WTC11 (cell line): ENCODE results near the gene EVI5L. TPM values are rescaled to one million over a fixed set of nuclear protein-coding genes. Genes with fewer than 3 reads are reported as not detected.

Source experiments
- ATAC-seq: fragments of 200-7000 bp; cut with Tn5 transposase; 2 replicates; pipeline ENCODE4 v1.10.0; 2021; ENCODE audit warnings: mild to moderate bottlenecking, moderate library complexity
- CTCF ChIA-PET: fragments of 300-600 bp; sonication (Branson Sonifier 250); formaldehyde crosslinking; loops from one replicate; lab custom pipeline; 2021; ENCODE audit warnings: antibody characterized with exemption; lab: Charles Lee
- POLR2A ChIA-PET: fragments of 350-600 bp; sonication (Branson Sonifier 250); formaldehyde crosslinking; loops from one replicate; lab custom pipeline; 2021; ENCODE audit warnings: antibody characterized with exemption; lab: Charles Lee
- DNase-seq: peaks from one replicate; pipeline ENCODE4 v3.0.0; 2021; ENCODE audit warnings: low spot score
- H3K27ac Mint-ChIP-seq: 2 replicates; pipeline ENCODE4 v1.8.0; 2021; ENCODE audit warnings: mixed read lengths
- H3K27me3 Mint-ChIP-seq: 2 replicates; pipeline ENCODE4 v1.8.0; 2021; ENCODE audit warnings: low read depth, mild to moderate bottlenecking, moderate library complexity, mixed read lengths
- H3K36me3 Mint-ChIP-seq: 2 replicates; pipeline ENCODE4 v1.8.0; 2021; ENCODE audit warnings: mixed read lengths
- H3K4me1 Mint-ChIP-seq: 2 replicates; pipeline ENCODE4 v1.8.0; 2022; ENCODE audit warnings: mixed read lengths
- H3K4me3 Mint-ChIP-seq: 2 replicates; pipeline ENCODE4 v1.8.0; 2021; ENCODE audit warnings: mild to moderate bottlenecking, moderate library complexity, mixed read lengths
- H3K9me3 Mint-ChIP-seq: 2 replicates; pipeline ENCODE4 v1.8.0; 2021; ENCODE audit warnings: mixed read lengths
- ELF4 ChIP-seq: sonication (generic); formaldehyde crosslinking; IDR thresholded peaks from 2 replicates; pipeline ENCODE4 v1.8.1; 2022; ENCODE audit warnings: low read depth, mild to moderate bottlenecking, moderate library complexity, missing genetic modification reagents
- KAT7 ChIP-seq: sonication (generic); formaldehyde crosslinking; IDR thresholded peaks from 2 replicates; pipeline ENCODE4 v1.8.1; 2023; ENCODE audit warnings: missing genetic modification reagents, mild to moderate bottlenecking, borderline replicate concordance
- MXD4 ChIP-seq: fragments of 250-450 bp; sonication (Bioruptor Pico); IDR thresholded peaks from 2 replicates; pipeline ENCODE4 v1.8.0; 2021; ENCODE audit warnings: mild to moderate bottlenecking, moderate library complexity, borderline replicate concordance
- OVOL2 ChIP-seq: fragments of 250-450 bp; sonication (Bioruptor Pico); IDR thresholded peaks from 2 replicates; pipeline ENCODE4 v1.9.0; 2021; ENCODE audit warnings: mild to moderate bottlenecking, borderline replicate concordance
- SOX15 ChIP-seq: fragments of 250-450 bp; sonication (Bioruptor Pico); IDR thresholded peaks from 2 replicates; pipeline ENCODE4 v1.9.0; 2021; ENCODE audit warnings: mild to moderate bottlenecking
- TEAD1 ChIP-seq: sonication (generic); formaldehyde crosslinking; IDR thresholded peaks from 2 replicates; pipeline ENCODE4 v1.8.0; 2022; ENCODE audit warnings: mild to moderate bottlenecking, missing genetic modification reagents
- total RNA-seq: library from RNA; stranded (reverse); gene quantifications from 3 replicates; pipeline ENCODE4 v1.2.3, GENCODE V29; 2021
- TF ChIP-seq, protein P1 (sequence below): sonication (generic); formaldehyde crosslinking; IDR thresholded peaks from 2 replicates; pipeline ENCODE4 v1.8.1; 2022; ENCODE audit warnings: low read depth, mild to moderate bottlenecking, moderate library complexity, missing genetic modification reagents, borderline replicate concordance
- TF ChIP-seq, protein P2 (sequence below): sonication (generic); formaldehyde crosslinking; IDR thresholded peaks from 2 replicates; pipeline ENCODE4 v1.8.1; 2023; ENCODE audit warnings: mild to moderate bottlenecking, missing genetic modification reagents, borderline replicate concordance
- TF ChIP-seq, protein P3 (sequence below): sonication (generic); formaldehyde crosslinking; IDR thresholded peaks from 2 replicates; pipeline ENCODE4 v1.8.1; 2022; ENCODE audit warnings: low read depth, missing genetic modification reagents, borderline replicate concordance
- TF ChIP-seq, protein P4 (sequence below): sonication (generic); formaldehyde crosslinking; IDR thresholded peaks from 2 replicates; pipeline ENCODE4 v1.8.0; 2022; ENCODE audit warnings: mild to moderate bottlenecking, missing genetic modification reagents
- TF ChIP-seq, protein P5 (sequence below): sonication (generic); formaldehyde crosslinking; IDR thresholded peaks from 2 replicates; pipeline ENCODE4 v1.8.1; 2022; ENCODE audit warnings: mild to moderate bottlenecking, missing genetic modification reagents, moderate library complexity, borderline replicate concordance
- TF ChIP-seq, protein P6 (sequence below): sonication (generic); formaldehyde crosslinking; IDR thresholded peaks from 2 replicates; pipeline ENCODE4 v1.8.0; 2022; ENCODE audit warnings: mild to moderate bottlenecking, missing genetic modification reagents

The EVI5L gene
- total RNA-seq, 1 experiment from 2014 or later: 10.5 TPM

DNA sequence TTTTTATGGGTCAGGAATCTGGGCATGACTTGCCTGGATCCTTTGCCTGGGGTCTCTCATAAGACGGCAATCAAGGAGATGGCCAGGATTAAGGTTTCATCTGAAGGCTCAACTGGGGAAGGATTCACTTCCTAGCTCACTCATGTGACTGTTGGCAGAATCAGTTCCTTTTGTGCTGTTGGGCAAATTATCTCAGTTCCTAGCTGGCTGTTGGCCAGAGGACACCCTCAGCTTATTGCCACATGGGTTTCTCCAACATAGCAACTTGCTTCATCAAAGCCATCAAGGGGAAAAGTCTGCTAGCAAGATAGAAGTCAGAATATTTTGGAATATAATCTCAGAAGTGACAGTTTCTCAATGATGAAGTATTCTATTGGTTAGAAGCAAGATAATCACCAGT, 12.2 kb upstream of the EVI5L start:
- no peak for ATAC-seq
- POLR2A ChIA-PET: no interaction called here
- no peak for DNase-seq
- TF ChIP-seq, protein P1, sequence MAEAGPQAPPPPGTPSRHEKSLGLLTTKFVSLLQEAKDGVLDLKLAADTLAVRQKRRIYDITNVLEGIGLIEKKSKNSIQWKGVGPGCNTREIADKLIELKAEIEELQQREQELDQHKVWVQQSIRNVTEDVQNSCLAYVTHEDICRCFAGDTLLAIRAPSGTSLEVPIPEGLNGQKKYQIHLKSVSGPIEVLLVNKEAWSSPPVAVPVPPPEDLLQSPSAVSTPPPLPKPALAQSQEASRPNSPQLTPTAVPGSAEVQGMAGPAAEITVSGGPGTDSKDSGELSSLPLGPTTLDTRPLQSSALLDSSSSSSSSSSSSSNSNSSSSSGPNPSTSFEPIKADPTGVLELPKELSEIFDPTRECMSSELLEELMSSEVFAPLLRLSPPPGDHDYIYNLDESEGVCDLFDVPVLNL (CRISPR knock-in tag): no peak
- TF ChIP-seq, protein P2, sequence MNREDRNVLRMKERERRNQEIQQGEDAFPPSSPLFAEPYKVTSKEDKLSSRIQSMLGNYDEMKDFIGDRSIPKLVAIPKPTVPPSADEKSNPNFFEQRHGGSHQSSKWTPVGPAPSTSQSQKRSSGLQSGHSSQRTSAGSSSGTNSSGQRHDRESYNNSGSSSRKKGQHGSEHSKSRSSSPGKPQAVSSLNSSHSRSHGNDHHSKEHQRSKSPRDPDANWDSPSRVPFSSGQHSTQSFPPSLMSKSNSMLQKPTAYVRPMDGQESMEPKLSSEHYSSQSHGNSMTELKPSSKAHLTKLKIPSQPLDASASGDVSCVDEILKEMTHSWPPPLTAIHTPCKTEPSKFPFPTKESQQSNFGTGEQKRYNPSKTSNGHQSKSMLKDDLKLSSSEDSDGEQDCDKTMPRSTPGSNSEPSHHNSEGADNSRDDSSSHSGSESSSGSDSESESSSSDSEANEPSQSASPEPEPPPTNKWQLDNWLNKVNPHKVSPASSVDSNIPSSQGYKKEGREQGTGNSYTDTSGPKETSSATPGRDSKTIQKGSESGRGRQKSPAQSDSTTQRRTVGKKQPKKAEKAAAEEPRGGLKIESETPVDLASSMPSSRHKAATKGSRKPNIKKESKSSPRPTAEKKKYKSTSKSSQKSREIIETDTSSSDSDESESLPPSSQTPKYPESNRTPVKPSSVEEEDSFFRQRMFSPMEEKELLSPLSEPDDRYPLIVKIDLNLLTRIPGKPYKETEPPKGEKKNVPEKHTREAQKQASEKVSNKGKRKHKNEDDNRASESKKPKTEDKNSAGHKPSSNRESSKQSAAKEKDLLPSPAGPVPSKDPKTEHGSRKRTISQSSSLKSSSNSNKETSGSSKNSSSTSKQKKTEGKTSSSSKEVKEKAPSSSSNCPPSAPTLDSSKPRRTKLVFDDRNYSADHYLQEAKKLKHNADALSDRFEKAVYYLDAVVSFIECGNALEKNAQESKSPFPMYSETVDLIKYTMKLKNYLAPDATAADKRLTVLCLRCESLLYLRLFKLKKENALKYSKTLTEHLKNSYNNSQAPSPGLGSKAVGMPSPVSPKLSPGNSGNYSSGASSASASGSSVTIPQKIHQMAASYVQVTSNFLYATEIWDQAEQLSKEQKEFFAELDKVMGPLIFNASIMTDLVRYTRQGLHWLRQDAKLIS: no peak
- TF ChIP-seq, protein P3, sequence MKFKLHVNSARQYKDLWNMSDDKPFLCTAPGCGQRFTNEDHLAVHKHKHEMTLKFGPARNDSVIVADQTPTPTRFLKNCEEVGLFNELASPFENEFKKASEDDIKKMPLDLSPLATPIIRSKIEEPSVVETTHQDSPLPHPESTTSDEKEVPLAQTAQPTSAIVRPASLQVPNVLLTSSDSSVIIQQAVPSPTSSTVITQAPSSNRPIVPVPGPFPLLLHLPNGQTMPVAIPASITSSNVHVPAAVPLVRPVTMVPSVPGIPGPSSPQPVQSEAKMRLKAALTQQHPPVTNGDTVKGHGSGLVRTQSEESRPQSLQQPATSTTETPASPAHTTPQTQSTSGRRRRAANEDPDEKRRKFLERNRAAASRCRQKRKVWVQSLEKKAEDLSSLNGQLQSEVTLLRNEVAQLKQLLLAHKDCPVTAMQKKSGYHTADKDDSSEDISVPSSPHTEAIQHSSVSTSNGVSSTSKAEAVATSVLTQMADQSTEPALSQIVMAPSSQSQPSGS (CRISPR knock-in tag): no peak
- TF ChIP-seq KAT7 (no peak), SOX15 (CRISPR knock-in tag) (no peak), OVOL2 (CRISPR knock-in tag) (no peak), MXD4 (no peak), ELF4 (CRISPR knock-in tag) (no peak)
- TF ChIP-seq, protein P4, sequence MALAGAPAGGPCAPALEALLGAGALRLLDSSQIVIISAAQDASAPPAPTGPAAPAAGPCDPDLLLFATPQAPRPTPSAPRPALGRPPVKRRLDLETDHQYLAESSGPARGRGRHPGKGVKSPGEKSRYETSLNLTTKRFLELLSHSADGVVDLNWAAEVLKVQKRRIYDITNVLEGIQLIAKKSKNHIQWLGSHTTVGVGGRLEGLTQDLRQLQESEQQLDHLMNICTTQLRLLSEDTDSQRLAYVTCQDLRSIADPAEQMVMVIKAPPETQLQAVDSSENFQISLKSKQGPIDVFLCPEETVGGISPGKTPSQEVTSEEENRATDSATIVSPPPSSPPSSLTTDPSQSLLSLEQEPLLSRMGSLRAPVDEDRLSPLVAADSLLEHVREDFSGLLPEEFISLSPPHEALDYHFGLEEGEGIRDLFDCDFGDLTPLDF (CRISPR knock-in tag): no peak
- TF ChIP-seq, protein P5, sequence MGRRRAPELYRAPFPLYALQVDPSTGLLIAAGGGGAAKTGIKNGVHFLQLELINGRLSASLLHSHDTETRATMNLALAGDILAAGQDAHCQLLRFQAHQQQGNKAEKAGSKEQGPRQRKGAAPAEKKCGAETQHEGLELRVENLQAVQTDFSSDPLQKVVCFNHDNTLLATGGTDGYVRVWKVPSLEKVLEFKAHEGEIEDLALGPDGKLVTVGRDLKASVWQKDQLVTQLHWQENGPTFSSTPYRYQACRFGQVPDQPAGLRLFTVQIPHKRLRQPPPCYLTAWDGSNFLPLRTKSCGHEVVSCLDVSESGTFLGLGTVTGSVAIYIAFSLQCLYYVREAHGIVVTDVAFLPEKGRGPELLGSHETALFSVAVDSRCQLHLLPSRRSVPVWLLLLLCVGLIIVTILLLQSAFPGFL (CRISPR knock-in tag): no peak
- TF ChIP-seq, protein P6, sequence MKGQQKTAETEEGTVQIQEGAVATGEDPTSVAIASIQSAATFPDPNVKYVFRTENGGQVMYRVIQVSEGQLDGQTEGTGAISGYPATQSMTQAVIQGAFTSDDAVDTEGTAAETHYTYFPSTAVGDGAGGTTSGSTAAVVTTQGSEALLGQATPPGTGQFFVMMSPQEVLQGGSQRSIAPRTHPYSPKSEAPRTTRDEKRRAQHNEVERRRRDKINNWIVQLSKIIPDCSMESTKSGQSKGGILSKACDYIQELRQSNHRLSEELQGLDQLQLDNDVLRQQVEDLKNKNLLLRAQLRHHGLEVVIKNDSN (CRISPR knock-in tag): no peak
- CTCF ChIA-PET: interaction anchor here (1.1 kb wide), 1 partner anchor 137 kb away, joined by 3 read pairs; the partner anchor contains the start of gene TRAPPC5
- Mint-ChIP-seq H3K9me3 (peaks cover 39% of the 10 kb centered on the region), H3K27ac (no peak overlapping the region), H3K36me3 (no peaks in the 10 kb centered on the region), H3K4me3 (no peak overlapping the region), H3K27me3 (peaks cover 71% of the 10 kb centered on the region), H3K4me1 (no peaks in the 10 kb centered on the region)

DNA sequence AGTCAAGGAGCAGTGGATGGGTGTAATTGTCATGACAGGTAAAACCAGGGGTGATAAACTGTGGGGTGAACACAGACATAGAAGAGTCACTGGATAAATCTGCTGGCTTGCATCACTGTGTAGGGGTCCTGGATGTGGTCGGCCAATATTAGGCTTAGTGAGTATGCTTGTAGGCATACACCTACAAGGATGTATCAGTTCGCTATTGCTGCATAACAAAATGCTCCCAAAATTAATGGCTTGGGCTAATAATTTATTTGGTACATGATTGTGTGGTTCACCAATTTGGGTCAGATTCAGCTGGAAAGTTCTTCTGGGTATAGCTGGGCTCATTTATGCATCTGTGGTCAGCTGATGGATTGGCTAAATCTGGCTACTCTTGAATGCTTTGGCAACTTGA, 11.2 kb upstream of the EVI5L start:
- ATAC-seq (no peak), DNase-seq (no peak)
- ChIA-PET CTCF (interaction anchor here (2.1 kb wide), 2 partner anchors 19 to 138 kb away, joined by 5 to 8 read pairs; partner anchors contain the start of gene TRAPPC5), POLR2A (no interaction called here)
- Mint-ChIP-seq H3K27me3 (peaks cover 71% of the 10 kb centered on the region), H3K27ac (no peak overlapping the region), H3K9me3 (peaks cover 39% of the 10 kb centered on the region), H3K36me3 (no peaks in the 10 kb centered on the region), H3K4me1 (peaks cover 2% of the 10 kb centered on the region; the same call in 1 of the 2 replicates), H3K4me3 (no peak overlapping the region)
- no peak for TF ChIP-seq TEAD1 (CRISPR knock-in tag)
